Measurements from ENCODE around the gene GLP2R. TPM values are rescaled to one million over a fixed set of nuclear protein-coding genes. Genes with fewer than 3 reads are reported as not detected.

The GLP2R gene
- total RNA-seq, 1 donor from 2014 or later = 0.25 TPM

DNA sequence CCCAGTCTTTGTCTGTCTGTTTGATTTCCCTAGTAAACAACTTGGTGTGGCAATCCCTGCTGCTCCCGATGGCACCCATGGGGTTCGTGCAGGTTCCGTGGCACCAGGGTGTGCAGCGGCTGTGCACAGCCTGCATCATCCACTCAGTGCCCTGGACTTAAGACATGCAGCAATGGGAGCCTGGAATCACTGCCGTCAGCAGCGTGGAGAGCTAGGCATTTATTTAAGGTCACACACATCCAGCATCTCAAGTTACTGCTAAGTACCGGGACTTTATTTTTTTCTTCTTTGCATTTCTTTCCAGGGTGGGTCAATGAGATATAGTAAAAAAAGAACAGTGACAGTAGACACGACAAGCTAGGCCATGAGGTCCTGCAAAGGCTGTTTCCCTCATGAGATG, 37.1 kb upstream of the GLP2R start:
- no peaks in the 10 kb centered on the region for H3K36me3 ChIP-seq (ENCODE audit: control insufficient read depth, insufficient read depth, low read length)
- DNase-seq (ENCODE audit: low read depth) = no peak
- H3K27me3 ChIP-seq (ENCODE audit: control insufficient read depth, insufficient read depth, low read length) = no peaks in the 10 kb centered on the region
- no peak for TF ChIP-seq CTCF (IDR thresholded peaks at IDR 0.05; ENCODE audit: insufficient read depth, low read length, poor library complexity, severe bottlenecking)
- H3K4me3 ChIP-seq (ENCODE audit: low read depth, low read length) = no peak overlapping the region

DNA sequence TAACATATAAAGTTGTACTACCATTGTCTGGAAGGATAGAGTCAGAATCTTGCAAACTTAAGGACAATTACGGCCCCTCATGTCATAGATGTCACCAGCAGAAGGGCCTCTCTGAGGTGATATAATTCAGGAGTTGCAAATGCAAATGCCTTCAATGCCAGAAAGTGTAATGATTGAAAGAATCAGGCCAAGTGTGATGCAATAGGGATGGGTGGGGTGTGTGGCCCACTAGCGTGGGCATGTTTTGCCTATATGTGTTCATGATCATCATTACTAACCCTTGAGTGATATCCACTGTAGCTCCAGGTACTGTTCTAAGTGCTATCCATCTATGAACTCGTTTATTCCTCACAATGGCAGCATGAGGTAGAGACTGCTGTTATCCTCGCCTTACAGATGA, 35.4 kb upstream of the GLP2R start:
- Histone ChIP-seq H3K4me3 (ENCODE audit: low read depth, low read length) (no peak overlapping the region), H3K36me3 (ENCODE audit: control insufficient read depth, insufficient read depth, low read length) (no peaks in the 10 kb centered on the region), H3K27me3 (ENCODE audit: control insufficient read depth, insufficient read depth, low read length) (no peaks in the 10 kb centered on the region)
- DNase-seq (ENCODE audit: low read depth) = no peak
- TF ChIP-seq CTCF (IDR thresholded peaks at IDR 0.05; ENCODE audit: insufficient read depth, low read length, poor library complexity, severe bottlenecking) = no peak

DNA sequence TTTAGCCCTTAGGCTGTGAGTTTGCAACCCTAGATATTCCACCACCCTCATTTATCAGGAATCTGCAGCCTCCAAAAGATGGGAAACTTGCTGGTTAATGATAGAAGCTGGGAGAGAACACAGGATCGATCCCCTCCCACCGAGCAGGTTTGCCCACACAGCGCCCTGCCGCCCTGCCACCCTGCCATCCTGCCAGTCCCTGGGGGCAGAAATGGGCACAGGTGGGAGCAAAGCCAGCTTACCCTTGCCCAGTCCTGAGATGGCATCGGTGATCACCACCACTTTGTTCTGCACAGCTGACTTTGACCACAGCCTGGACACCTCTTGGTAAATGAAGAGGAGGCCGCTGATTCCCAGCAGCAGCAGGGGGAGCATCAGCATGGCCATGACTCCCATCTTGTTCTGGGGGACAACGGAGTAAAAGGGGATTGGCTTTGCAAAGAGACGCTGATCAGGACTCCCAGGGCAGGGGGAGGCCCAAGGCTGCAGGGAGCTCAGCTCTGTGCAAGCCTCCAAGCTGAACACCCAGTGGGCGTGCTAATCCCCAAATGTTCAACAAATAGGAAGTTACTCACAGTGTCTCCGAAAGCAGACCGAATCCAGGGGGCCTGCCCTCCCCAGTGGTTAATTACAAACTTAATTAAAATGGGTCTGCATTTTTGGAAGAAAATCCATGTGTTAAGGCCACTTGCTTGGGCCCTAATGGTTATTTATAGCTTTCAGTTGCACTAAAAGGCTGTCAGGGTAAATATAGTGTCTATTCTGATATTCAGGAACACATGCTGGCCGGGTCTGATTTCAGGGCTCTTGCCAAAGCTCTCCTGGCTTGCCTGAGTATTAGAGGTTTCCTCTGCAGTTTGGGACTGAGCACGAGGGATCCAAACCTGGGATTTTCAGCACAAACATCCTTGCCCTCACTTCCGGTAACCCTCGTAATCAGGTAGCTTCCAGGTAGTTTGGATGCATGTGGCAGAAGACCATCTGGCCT, 34.5 kb upstream of the GLP2R start, which contains the start of gene DHRS7C:
Gene DHRS7C, minus strand, starts transcription at position 704 of the 988 bp plus-strand sequence. Its CDS starts 308 bp downstream, at position 396.
- no peaks in the 10 kb centered on the region for H3K27me3 ChIP-seq (ENCODE audit: control insufficient read depth, insufficient read depth, low read length)
- TF ChIP-seq CTCF (IDR thresholded peaks at IDR 0.05; ENCODE audit: insufficient read depth, low read length, poor library complexity, severe bottlenecking) = no peak
- no peak for DNase-seq (ENCODE audit: low read depth)
- H3K36me3 ChIP-seq (ENCODE audit: control insufficient read depth, insufficient read depth, low read length) = no peaks in the 10 kb centered on the region
- H3K4me3 ChIP-seq (ENCODE audit: low read depth, low read length) = no peak within 1 kb of the TSS

- no peak for TF ChIP-seq CTCF (IDR thresholded peaks at IDR 0.05; ENCODE audit: insufficient read depth, low read length, poor library complexity, severe bottlenecking)
- no peak for DNase-seq (ENCODE audit: low read depth)
- Histone ChIP-seq H3K27me3 (ENCODE audit: control insufficient read depth, insufficient read depth, low read length) (no peaks in the 10 kb centered on the region), H3K4me3 (ENCODE audit: low read depth, low read length) (no peak overlapping the region), H3K36me3 (ENCODE audit: control insufficient read depth, insufficient read depth, low read length) (no peaks in the 10 kb centered on the region)
Measured at GRCh38 chr17:9792181-9792840, 33.4 kb upstream of the GLP2R start.

DNA sequence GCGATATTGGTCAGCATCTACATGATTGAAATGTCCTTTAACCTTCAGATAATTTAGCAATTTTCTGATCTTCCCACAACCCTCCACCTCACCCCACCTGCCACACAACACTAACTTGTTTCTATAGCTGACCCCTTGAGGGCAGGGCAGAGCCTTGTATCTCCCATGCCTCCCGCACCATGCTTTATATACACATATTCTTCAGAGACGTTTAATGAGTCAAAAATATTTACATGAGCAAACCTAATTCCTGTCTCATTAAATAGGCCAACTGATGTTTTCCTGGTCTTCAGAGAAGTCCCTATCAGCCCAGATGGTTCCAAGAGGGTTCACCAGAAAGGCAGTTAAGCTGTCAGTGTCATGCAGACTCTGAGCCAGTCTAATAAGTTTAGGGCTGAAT, 27.7 kb upstream of the GLP2R start:
- no peaks in the 10 kb centered on the region for H3K36me3 ChIP-seq (ENCODE audit: control insufficient read depth, insufficient read depth, low read length)
- TF ChIP-seq CTCF (IDR thresholded peaks at IDR 0.05; ENCODE audit: insufficient read depth, low read length, poor library complexity, severe bottlenecking) = no peak
- no peaks in the 10 kb centered on the region for H3K27me3 ChIP-seq (ENCODE audit: control insufficient read depth, insufficient read depth, low read length)
- H3K4me3 ChIP-seq (ENCODE audit: low read depth, low read length) = no peak overlapping the region
- DNase-seq (ENCODE audit: low read depth) = no peak
